ENCODE measurements around the gene TRAF4. TPM values are rescaled to one million over a fixed set of nuclear protein-coding genes. Genes with fewer than 3 reads are reported as not detected.

The TRAF4 gene
- total and polyA plus RNA-seq, 3 donors from 2014 or later = 33.1 to 47.2 (median 35.3) TPM

GRCh38 chr17:28700830-28701492, 42.9 kb upstream of the TRAF4 start:
- Histone ChIP-seq H3K36me3 (ENCODE audit: low read depth, missing control alignments) (no peaks in the 10 kb centered on the region), H3K27me3 (no peaks in the 10 kb centered on the region), H3K27ac (no peak overlapping the region), H3K4me3 (no peak overlapping the region), H3K4me1 (no peaks in the 10 kb centered on the region), H3K9me3 (no peaks in the 10 kb centered on the region)
- intact Hi-C loops (cut with DNase I; ENCODE audit: low total_unique reads) = no loop called here
- DNase-seq = no peak
- no peak for TF ChIP-seq CTCF (IDR thresholded peaks at IDR 0.05)
- TF ChIP-seq POLR2A (IDR thresholded peaks at IDR 0.05) = no peak
- 86 to 93% methylated on average over 7 to 10 of the region's 10 CpGs for WGBS, 2 donors

GRCh38 chr17:28702026-28702751, 41.6 kb upstream of the TRAF4 start:
- Histone ChIP-seq H3K36me3 (ENCODE audit: low read depth, missing control alignments) (no peaks in the 10 kb centered on the region), H3K27me3 (no peaks in the 10 kb centered on the region), H3K9me3 (no peaks in the 10 kb centered on the region), H3K27ac (no peak overlapping the region), H3K4me3 (no peak overlapping the region), H3K4me1 (no peaks in the 10 kb centered on the region)
- no peak for TF ChIP-seq POLR2A (IDR thresholded peaks at IDR 0.05)
- no peak for TF ChIP-seq CTCF (IDR thresholded peaks at IDR 0.05)
- no peak for DNase-seq
- intact Hi-C loops (cut with DNase I; ENCODE audit: low total_unique reads) = no loop called here
- 71 to 88% methylated on average over 10 of the region's 10 CpGs for WGBS, 2 donors

GRCh38 chr17:28702752-28703150, 41.1 kb upstream of the TRAF4 start:
- no peak overlapping the region for H3K27ac ChIP-seq
- TF ChIP-seq CTCF (IDR thresholded peaks at IDR 0.05) (no peak), POLR2A (IDR thresholded peaks at IDR 0.05) (no peak)
- no peaks in the 10 kb centered on the region for H3K27me3 ChIP-seq
- DNase-seq = no peak
- WGBS, 2 donors = 55 to 68% methylated on average over 3 of the region's 3 CpGs
- intact Hi-C loops (cut with DNase I; ENCODE audit: low total_unique reads) = no loop called here
- no peaks in the 10 kb centered on the region for H3K36me3 ChIP-seq (ENCODE audit: low read depth, missing control alignments)
- H3K4me3 ChIP-seq = no peak overlapping the region
- no peaks in the 10 kb centered on the region for H3K9me3 ChIP-seq
- no peaks in the 10 kb centered on the region for H3K4me1 ChIP-seq

- no peaks in the 10 kb centered on the region for H3K4me1 ChIP-seq
- H3K9me3 ChIP-seq = no peaks in the 10 kb centered on the region
- DNase-seq = no peak
- H3K27me3 ChIP-seq = no peaks in the 10 kb centered on the region
- no peak overlapping the region for H3K27ac ChIP-seq
- no peaks in the 10 kb centered on the region for H3K36me3 ChIP-seq (ENCODE audit: low read depth, missing control alignments)
- TF ChIP-seq CTCF (IDR thresholded peaks at IDR 0.05) (no peak), POLR2A (IDR thresholded peaks at IDR 0.05) (no peak)
- intact Hi-C loops (cut with DNase I; ENCODE audit: low total_unique reads) = no loop called here
- WGBS, 2 donors = 78% methylated on average over 15 to 16 of the region's 16 CpGs
- no peak overlapping the region for H3K4me3 ChIP-seq
These were observed 40.1 kb upstream of the TRAF4 start for GRCh38 chr17:28703552-28704218.

Measured in testis (tissue), 3 donors.